COR-L47 (cell line): Measurements from ENCODE around the gene TPSG1.

Experiments
- DNase-seq: peaks from one replicate; lab custom pipeline; 2025; lab: John Stamatoyannopoulos, UW

Gene TPSG1

DNA sequence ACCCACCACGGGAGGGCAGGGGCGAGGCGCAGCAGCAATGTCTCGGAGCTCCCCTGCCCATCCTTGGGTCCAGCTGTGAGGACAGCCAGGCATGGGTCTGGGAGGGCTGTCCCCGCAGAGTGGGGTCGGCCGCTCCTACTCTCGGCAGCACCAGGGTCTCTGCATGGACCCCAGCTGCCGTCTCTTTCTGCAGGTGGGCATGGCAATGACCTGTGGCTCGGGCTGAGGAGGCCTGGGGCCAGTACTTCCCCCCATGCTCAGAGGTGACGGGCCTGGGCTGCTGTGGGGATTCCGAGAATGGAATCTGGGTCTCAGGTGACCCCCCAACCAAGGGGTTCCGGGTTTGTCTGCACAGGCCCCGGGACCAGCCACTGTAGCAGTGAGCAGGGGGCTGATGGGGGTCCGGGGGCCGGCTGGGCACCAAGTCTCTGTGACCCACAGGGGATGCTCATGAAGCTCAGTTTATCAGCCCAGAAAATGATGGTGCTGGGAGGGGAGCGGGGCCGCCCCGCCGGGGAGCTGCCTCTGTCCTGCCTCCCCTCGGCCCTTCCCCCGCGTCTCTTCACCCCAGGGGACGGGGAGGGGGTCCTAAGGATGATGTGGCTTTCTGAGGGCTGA lies 48.7 kb downstream of the TPSG1 start:
- no peak for DNase-seq

DNA sequence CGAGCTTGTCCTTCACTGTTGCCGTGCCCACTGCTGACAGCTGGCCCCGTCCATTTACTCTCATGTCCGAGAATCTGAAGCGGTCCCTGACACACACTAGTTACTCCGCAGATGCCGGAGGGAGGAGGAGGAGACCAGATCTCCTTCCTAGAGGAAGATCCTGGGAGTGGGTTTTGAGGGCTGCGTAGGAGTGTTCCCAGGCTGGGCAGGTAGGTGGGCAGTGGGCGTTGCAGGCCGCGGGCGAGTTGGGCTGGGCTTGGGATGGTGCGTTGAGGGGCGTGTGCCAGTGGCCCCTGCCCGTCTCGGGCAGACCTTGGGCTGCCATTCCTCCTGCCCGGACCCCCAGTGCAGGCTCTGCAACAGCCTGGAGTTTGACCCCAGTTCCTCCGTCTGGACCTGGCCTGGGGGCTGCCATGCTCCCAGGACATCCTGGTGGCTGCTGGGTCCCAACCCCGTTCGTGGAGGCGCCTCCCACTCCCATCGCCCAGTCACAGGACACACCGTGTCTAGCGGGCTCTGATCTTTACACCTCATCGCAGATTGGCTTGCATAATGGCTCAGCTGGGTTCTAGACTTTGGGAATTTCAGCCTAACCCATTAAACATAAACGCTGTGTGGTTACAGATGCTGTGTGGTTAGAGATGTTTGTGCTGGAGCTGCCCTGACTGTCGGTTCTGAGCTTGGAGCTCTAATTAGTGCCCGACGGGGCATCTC lies 49.3 kb downstream of the TPSG1 start:
- DNase-seq = no peak

DNA sequence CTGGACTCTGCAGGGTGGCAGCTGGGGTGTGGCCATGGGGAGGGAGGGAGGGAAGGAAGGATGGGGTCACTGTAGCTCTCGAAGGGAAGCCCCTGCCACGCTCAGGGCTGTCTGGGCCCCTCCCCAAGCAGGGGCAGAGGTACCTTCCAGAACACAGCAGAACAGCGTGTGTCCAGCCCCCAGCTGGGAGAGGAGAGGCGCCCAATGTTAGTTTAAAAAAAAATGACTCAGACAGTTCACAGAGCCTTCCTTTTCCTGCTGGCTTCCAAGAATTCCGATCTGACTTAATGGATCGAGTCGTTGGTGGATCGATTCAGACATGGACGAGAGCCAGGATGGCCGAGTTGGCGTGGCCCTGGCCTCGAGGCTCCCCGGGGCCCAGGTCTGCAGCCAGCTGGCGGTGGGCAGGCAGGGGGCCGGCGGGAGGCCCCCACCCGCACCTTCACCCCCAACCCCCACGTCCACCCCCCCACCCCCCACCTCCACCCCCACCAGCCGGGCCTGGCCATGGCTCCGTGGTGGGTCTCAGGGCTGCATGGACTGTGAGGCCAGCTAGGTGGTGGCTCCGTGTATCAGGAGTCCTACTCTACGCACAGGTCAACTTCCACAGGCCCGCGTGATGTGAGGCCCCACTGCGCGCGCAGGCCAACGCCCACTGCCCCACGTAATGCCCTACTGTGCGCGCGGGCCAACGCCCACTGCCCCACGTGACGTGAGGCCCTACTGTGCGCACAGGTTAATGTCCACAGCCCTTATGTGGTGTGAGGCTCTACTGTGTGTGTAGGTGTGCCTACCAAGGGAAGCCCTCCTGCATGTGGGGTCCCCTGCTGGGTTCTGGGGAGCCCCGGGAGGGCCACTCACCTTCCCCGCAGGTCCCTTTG lies 50.4 kb downstream of the TPSG1 start:
- DNase-seq = no peak

DNA sequence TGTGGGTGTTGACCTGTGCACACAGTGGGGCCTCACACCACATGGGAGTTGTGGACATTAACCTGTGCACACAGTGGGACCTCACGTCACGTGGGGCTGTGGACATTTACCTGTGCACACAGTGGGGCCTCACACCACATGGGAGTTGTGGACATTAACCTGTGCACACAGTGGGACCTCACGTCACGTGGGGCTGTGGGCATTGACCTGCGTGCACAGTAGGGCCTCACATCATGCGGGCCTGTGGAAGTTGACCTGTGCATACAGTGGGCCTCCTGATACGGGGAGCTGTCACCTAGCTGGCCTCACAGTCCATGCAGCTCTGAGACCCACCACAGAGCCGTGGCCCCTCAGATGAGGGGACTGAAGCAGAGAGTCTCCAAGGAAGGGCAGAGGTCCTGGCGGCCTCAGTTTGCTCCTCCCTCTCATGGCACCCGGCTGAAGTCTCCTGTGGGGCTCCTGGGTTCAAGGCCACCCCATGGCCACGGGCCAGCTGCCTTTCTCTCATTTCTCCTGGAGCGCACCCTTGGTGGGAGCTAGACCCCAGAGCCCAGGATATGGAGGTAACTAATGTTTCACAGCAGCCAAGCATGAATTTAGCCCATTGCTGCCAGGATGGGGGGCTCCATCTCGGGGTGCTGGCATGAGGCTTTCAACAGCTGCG lies 51.1 kb downstream of the TPSG1 start:
- DNase-seq = no peak

DNA sequence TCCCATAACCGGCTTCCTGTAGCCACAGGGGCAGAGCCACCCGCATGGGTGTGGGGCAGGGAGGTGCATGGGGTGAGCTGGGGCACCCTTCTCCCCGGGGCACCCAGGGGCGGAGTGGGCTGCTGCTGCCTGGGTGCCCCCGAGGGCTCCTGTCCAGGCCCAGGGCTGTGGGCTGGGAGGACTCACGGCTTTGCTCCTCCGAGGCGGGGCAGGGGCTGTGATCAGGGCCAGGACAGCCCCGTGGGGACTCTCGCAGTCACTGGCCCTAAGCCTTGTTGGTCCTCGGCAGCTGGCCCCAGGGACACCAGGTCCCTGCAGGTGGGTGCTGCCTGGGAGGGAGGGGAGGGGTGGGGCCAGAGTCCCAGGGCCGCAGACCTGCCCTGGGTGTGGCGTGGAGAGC lies 52.4 kb downstream of the TPSG1 start:
- no peak for DNase-seq

DNA sequence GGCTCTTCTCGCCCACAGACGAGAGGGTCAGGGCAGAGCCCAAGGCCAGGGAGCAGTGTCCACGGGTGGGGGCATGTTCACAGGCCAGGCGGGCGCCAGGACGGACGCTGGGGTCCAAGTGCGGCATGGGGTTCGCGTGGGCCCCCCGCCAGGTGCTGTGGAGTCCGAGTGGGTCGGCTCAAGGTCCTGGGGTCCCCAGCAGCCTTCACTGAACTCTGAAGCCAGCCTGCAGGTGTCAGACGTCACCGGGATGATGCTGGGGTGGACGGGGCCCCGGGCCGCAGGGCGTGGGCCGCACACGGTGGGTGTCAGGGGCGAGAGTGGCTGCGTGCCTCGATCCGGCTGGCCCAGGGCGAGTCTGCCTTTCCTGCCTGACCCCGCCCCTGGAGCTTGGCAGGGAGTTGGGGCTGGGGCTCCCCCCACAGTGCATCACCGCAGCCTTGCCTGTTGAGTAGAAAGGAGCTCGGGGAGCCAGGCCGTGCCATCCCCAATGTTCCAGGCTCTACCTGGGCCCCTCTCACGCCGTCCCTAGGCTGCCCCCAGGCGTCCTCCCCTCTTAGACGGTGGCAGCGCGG lies 53.1 kb downstream of the TPSG1 start:
- no peak for DNase-seq
